ENCODE data around the gene ENAM. TPM values are rescaled to one million over a fixed set of nuclear protein-coding genes. Genes with fewer than 3 reads are reported as not detected.
"Not testable (repeated sequence)": the region's sequence is repeated elsewhere in the genome, so short reads cannot be mapped to it uniquely, and the experiment has no call there.

ENAM gene
- polyA plus RNA-seq, 1 of the 3 experiments (the other 2 are of a cell fraction), result 0.20 TPM

- no peak overlapping the region for H3K9ac ChIP-seq
- no peak for TF ChIP-seq CTCF (IDR thresholded peaks at IDR 0.05)
- TF ChIP-seq MEF2A (IDR thresholded peaks at IDR 0.05; ENCODE audit: borderline replicate concordance, low read depth), result no peak
- TF ChIP-seq FOXM1 (IDR thresholded peaks at IDR 0.05; ENCODE audit: low read depth), result no peak
- no peak for TF ChIP-seq TAF1 (IDR thresholded peaks at IDR 0.05; ENCODE audit: borderline replicate concordance, low read depth, low read length)
- TF ChIP-seq USF2 (IDR thresholded peaks at IDR 0.05; ENCODE audit: borderline replicate concordance, low read depth, low read length), result no peak
- TF ChIP-seq RXRA (IDR thresholded peaks at IDR 0.05; ENCODE audit: borderline replicate concordance, low read depth), result no peak
- TF ChIP-seq EP300 (IDR thresholded peaks at IDR 0.05; ENCODE audit: borderline replicate concordance in 1 of 2, low read depth in 1 of 2, low read length in 1 of 2), result no peak
- TF ChIP-seq IRF3 (IDR thresholded peaks at IDR 0.05; ENCODE audit: low read depth, low read length), result no peak
- no peak for TF ChIP-seq NRF1 (IDR thresholded peaks at IDR 0.05; ENCODE audit: low read depth, low read length)
- TF ChIP-seq RFX5 (IDR thresholded peaks at IDR 0.05; ENCODE audit: low read length), result no peak
- POLR2A ChIA-PET, result no interaction called here
- no peak for DNase-seq
- H3K4me3 ChIP-seq (ENCODE audit: low read depth in 2 of 2, low read length in 1 of 2), result no peak overlapping the region
- H4K20me1 ChIP-seq (ENCODE audit: insufficient read depth), result no peaks in the 10 kb centered on the region
- no peak overlapping the region for H3K27ac ChIP-seq (ENCODE audit: low read depth in 2 of 2, low read length in 1 of 2)
- H3K79me2 ChIP-seq (ENCODE audit: insufficient read depth), result no peaks in the 10 kb centered on the region
- no peaks in the 10 kb centered on the region for H3F3A ChIP-seq (replicated peaks; ENCODE audit: insufficient read depth)
- CTCF ChIA-PET, result no interaction called here
- H3K27me3 ChIP-seq (ENCODE audit: insufficient read depth), result no peaks in the 10 kb centered on the region; the same call in 1 of the 2 replicates
- no peaks in the 10 kb centered on the region for H3K9me2 ChIP-seq
- H3K9me3 ChIP-seq, result no peaks in the 10 kb centered on the region
- peak overlapping the region; percentile 41; the same call in 1 of the 2 replicates for H2AFZ ChIP-seq (ENCODE audit: low read depth)
- H3K36me3 ChIP-seq (replicated peaks in 1 of 2; ENCODE audit: control insufficient read depth in 1 of 2, insufficient read depth in 2 of 2, low read length in 1 of 2), result no peaks in the 10 kb centered on the region
- H3K4me1 ChIP-seq (ENCODE audit: control insufficient read depth in 1 of 2, insufficient read depth in 2 of 2, low read depth in 1 of 2, low read length in 1 of 2), result no peaks in the 10 kb centered on the region
- 35% methylated on average over 4 of the region's 4 CpGs for WGBS (ENCODE audit: low lambda C conversion rate)
- H3K4me2 ChIP-seq, result no peak overlapping the region
Observed at GRCh38 chr4:70660106-70660505, 31.6 kb downstream of the ENAM start.

GRCh38 chr4:70661309-70661922 is 32.9 kb downstream of the ENAM start:
- H3K79me2 ChIP-seq (ENCODE audit: insufficient read depth); H2AFZ ChIP-seq (ENCODE audit: low read depth); H3K9me3 ChIP-seq; H3K27ac ChIP-seq (ENCODE audit: low read depth in 2 of 2, low read length in 1 of 2); H3K4me3 ChIP-seq (ENCODE audit: low read depth in 2 of 2, low read length in 1 of 2); DNase-seq; H3K4me1 ChIP-seq (ENCODE audit: control insufficient read depth in 1 of 2, insufficient read depth in 2 of 2, low read depth in 1 of 2, low read length in 1 of 2); H3F3A ChIP-seq (replicated peaks; ENCODE audit: insufficient read depth); H3K9me2 ChIP-seq; H4K20me1 ChIP-seq (ENCODE audit: insufficient read depth); POLR2A ChIA-PET; H3K36me3 ChIP-seq (replicated peaks in 1 of 2; ENCODE audit: control insufficient read depth in 1 of 2, insufficient read depth in 2 of 2, low read length in 1 of 2); H3K4me2 ChIP-seq; H3K27me3 ChIP-seq (ENCODE audit: insufficient read depth); H3K9ac ChIP-seq: not testable (repeated sequence)
- WGBS (ENCODE audit: low lambda C conversion rate), result 27% methylated on average over 5 of the region's 5 CpGs
- CTCF ChIA-PET, result interaction anchor here (1.4 kb wide), 1 partner anchor 10 kb away, joined by 3 read pairs; no protein-coding TSS in a partner anchor
